ENCODE measurements around the gene SPATS2.
"Not testable (repeated sequence)": the region's sequence is repeated elsewhere in the genome, so short reads cannot be mapped to it uniquely, and the experiment has no call there.

SPATS2 gene

DNA sequence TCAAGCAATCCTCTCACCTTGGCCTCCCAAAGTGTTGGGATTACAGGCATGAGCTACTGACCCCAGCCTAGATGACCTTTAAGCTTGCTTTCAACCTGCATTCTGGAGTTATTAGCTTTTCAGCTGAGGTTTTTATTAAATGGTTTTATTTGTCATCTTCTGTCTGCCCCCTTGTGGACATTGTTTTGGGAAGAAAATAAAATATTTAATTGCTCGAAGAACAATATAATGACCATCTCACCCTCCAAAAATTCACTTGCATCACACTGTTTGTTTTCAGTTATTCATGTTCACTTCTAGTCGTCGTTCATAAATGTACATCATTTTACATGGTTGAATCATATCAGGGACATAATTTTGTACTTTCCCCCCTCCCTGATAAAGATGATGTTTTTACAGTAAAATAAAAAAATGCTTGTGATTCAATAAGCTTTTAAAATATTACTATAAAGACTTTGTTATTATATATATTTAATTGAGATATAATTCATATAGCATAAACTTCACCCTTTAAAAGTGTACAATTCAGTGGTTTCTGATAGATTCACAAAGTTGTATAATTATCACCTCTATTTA lies 10.1 kb upstream of the SPATS2 start:
- no peaks in the 10 kb centered on the region for H3K9me3 Mint-ChIP-seq
- H3K27ac Mint-ChIP-seq: no peak overlapping the region
- no peaks in the 10 kb centered on the region for H3K36me3 Mint-ChIP-seq
- H3K27me3 Mint-ChIP-seq: peaks cover 13% of the 10 kb centered on the region
- no peak overlapping the region for H3K4me3 Mint-ChIP-seq
- DNase-seq (ENCODE audit: low spot score in 2 of 2): no peak
- H3K4me1 Mint-ChIP-seq: peaks cover 4% of the 10 kb centered on the region
- no peak for ATAC-seq (ENCODE audit: low read depth)

DNA sequence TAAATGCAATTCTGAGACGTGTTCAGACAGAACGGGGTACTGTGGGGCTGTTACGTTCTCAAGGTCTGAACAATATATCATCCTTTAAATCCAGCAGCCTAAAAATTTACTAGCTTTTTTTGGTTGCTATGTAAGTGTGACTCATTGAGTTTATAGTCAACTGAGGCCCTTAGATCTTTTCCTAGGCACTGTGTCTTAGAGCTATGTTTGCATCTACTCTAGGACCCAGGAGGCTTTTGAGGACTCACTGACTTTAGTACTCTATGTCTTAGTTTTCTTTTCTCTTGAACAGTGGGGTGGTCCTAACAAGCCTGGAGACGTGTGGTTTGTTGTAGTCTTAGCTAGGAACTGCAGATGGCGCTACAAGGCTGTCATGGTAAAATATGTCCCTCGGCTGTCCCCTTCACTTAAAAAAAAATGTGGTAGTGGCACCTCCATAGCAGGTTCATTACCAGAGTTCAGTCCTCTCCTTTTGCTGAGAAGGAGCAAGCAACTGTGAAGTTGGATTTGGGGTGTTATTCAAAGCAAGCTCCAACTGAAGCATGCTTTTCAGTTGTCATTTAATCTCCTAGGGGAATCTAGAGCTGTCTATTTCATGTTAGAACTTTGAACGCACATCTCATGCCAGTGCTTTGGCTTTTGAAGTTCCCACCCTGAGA lies 8.7 kb upstream of the SPATS2 start:
- peaks cover 4% of the 10 kb centered on the region for H3K4me1 Mint-ChIP-seq
- no peak overlapping the region for H3K4me3 Mint-ChIP-seq
- peak; percentile 49 to 59 for DNase-seq (ENCODE audit: low spot score in 2 of 2)
- H3K36me3 Mint-ChIP-seq: no peaks in the 10 kb centered on the region
- no peaks in the 10 kb centered on the region for H3K9me3 Mint-ChIP-seq
- H3K27ac Mint-ChIP-seq: no peak overlapping the region
- H3K27me3 Mint-ChIP-seq: peaks cover 10% of the 10 kb centered on the region
- peak; percentile 93 for ATAC-seq (ENCODE audit: low read depth)

DNA sequence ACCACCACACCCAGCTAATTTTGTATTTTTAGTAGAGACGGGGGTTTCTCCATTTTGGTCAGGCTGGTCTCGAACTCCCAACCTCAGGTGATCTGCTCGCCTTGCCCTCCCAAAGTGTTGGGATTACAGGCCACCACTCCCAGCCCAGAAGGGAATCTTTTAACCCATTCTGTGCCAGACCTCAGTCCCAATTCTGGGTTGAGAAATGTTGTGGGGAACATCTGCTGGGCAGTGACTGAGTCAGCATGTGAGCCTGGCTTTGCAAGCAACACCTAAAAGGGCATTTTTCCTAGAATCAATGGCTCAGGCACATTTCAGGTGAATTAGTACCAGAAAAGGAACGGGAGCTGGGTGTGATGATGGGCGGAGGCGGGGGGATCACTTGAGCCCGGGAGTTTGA lies 7.6 kb upstream of the SPATS2 start:
- ATAC-seq (ENCODE audit: low read depth): no peak
- peaks cover 8% of the 10 kb centered on the region for H3K27me3 Mint-ChIP-seq
- H3K4me3 Mint-ChIP-seq: no peak overlapping the region
- H3K9me3 Mint-ChIP-seq: no peaks in the 10 kb centered on the region
- H3K4me1 Mint-ChIP-seq: peaks cover 4% of the 10 kb centered on the region
- H3K27ac Mint-ChIP-seq: no peak overlapping the region
- H3K36me3 Mint-ChIP-seq: no peaks in the 10 kb centered on the region
- DNase-seq (ENCODE audit: low spot score in 2 of 2): no peak

DNA sequence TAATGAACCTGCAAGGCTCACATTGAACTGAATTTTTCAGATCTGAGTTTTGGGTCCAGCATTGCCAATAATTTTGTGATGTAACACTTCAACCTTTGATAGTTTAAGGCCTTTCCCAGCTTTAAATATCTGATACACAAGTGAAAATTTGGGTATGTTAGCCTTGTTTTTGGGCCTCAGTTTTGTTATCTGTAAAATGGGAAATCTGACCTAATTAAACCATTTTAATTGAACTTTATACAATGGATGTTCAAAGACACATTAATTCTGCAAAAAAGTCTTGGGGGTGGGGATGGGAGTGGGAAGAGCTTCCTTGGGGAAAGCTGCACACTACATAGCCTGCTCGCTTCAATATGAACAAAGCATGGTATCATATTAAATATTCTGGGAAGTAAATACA lies 5.2 kb upstream of the SPATS2 start:
- H3K9me3 Mint-ChIP-seq: no peaks in the 10 kb centered on the region
- H3K36me3 Mint-ChIP-seq: no peaks in the 10 kb centered on the region
- H3K4me1 Mint-ChIP-seq: peaks cover 6% of the 10 kb centered on the region
- no peak overlapping the region for H3K27ac Mint-ChIP-seq
- no peak overlapping the region for H3K4me3 Mint-ChIP-seq
- peaks cover 6% of the 10 kb centered on the region for H3K27me3 Mint-ChIP-seq
- DNase-seq (ENCODE audit: low spot score in 2 of 2): no peak
- ATAC-seq (ENCODE audit: low read depth): no peak

DNA sequence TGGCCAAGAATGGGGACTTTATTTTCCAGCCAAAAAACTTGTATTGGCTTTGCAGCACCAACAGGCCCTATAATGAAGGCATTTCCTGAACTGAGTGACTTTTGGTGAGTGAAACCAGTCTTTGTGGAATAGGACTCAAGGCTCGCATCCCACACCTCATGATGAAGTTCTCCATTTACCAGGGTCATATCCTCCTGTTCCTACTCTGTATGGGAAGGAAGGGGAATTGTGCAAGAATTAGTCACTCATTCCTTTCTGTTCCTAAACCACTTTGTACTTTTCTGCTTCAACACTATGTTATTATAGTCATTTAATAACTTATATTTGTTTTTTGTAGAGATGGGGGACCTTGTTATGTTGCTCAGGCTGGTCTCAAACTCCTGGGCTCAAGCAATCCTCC lies 2.3 kb upstream of the SPATS2 start:
- H3K4me1 Mint-ChIP-seq: peaks cover 19% of the 10 kb centered on the region
- peaks cover 3% of the 10 kb centered on the region for H3K27me3 Mint-ChIP-seq
- H3K9me3 Mint-ChIP-seq: no peaks in the 10 kb centered on the region
- ATAC-seq (ENCODE audit: low read depth) (no peak), DNase-seq (ENCODE audit: low spot score in 2 of 2) (no peak)
- H3K4me3 Mint-ChIP-seq: no peak overlapping the region
- H3K27ac Mint-ChIP-seq: no peak overlapping the region
- no peaks in the 10 kb centered on the region for H3K36me3 Mint-ChIP-seq

DNA sequence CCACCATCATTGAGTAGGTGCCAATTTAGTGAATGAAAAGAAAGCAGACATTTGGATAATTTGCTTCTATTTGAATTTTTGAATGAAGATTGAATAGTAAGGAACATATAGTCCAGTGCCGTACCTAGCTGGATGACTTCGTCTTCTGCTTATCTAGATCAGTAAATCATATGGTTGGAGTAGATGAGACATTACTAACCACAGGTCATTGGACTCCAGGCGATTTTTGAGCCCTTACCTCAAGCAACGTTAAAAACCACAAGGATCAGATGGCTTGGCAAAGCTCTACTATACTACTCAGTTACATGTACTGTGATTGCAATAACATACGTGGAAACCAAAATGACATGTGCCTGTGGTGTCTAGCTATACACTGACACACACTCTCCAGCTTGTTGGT lies 1.7 kb upstream of the SPATS2 start:
- peak overlapping the region; percentile 84 for H3K4me3 Mint-ChIP-seq
- H3K4me1 Mint-ChIP-seq: peaks cover 19% of the 10 kb centered on the region
- H3K27ac Mint-ChIP-seq: no peak overlapping the region
- no peaks in the 10 kb centered on the region for H3K36me3 Mint-ChIP-seq
- no peak for ATAC-seq (ENCODE audit: low read depth)
- DNase-seq (ENCODE audit: low spot score in 2 of 2): no peak
- no peaks in the 10 kb centered on the region for H3K9me3 Mint-ChIP-seq
- peaks cover 3% of the 10 kb centered on the region for H3K27me3 Mint-ChIP-seq

DNA sequence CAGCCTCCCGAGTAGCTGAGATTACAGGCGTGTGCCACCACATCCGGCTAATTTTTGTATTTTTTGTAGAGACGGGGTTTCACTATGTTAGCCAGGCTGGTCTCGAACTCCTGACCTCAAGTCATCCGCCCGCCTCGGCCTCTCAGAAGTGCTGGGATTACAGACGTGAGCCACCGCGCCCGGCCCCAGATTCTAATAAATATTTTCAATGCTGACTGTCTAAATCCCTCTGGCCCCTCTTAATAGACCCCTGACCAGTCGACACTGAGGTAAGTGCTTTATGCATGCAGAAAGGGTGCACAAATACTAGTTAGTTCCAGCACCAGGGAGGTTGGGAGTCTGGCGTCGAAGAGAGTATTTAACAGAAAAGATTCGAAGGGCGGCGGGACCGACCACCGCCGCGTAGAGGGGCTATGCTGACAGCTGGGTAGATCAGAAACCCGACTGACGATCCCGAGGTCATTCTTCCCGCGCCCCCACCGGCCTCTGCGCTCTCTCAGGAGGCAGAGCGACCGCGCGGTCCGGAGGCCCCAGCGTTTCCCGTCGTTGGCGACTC lies 1.1 kb upstream of the SPATS2 start:
- no peaks in the 10 kb centered on the region for H3K9me3 Mint-ChIP-seq
- DNase-seq (ENCODE audit: low spot score in 2 of 2) (no peak), ATAC-seq (ENCODE audit: low read depth) (peak; percentile 6)
- no peaks in the 10 kb centered on the region for H3K36me3 Mint-ChIP-seq
- H3K27me3 Mint-ChIP-seq: no peaks in the 10 kb centered on the region
- peak overlapping the region; percentile 81 for H3K27ac Mint-ChIP-seq
- peak overlapping the region; percentile 84 for H3K4me3 Mint-ChIP-seq
- peaks cover 21% of the 10 kb centered on the region for H3K4me1 Mint-ChIP-seq

DNA sequence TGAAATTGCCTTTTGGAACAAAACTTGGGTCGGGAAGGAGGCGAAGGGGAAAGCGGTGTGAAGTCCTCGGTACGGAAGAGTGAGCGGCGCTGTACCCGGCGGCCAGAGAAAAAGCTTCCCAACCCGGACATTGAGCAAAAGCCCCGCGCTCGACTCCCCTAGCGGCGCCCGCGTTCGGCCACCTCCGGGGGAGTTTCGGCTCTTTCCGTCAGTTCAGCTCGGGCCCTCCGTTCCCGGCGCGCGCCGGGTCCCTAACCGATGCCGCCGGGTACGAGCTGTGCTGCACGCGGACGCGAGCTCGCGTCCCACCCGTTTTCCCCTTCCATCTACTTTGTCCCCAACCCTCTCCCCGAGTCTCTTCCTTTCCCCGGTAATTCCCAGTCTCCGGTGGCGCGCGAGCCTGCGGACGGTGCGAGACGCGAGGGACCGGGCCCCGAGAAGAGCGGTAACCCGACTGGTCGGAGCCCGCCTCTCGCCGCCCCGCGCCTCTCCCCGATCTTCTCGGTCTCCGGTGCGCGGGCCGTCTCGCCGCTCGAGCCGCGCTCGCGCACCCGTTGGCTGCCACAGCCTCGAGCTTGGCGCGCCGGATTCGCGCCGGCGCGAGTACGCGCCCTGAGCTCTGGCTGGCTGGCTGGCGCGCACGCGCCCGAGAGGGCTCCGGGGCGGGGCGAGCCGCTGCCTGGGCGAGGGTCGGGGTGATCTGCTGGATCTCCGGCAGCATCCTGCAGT lies 446 bp upstream of the SPATS2 start:
- peak; percentile 75 for ATAC-seq (ENCODE audit: low read depth)
- Mint-ChIP-seq H3K27ac (peak overlapping the region; percentile 81), H3K4me1 (peaks cover 26% of the 10 kb centered on the region), H3K36me3 (no peaks in the 10 kb centered on the region), H3K9me3 (no peaks in the 10 kb centered on the region), H3K4me3 (peak overlapping the region; percentile 84), H3K27me3 (no peaks in the 10 kb centered on the region)
- peak; percentile 78 to 87 for DNase-seq (ENCODE audit: low spot score in 2 of 2)

DNA sequence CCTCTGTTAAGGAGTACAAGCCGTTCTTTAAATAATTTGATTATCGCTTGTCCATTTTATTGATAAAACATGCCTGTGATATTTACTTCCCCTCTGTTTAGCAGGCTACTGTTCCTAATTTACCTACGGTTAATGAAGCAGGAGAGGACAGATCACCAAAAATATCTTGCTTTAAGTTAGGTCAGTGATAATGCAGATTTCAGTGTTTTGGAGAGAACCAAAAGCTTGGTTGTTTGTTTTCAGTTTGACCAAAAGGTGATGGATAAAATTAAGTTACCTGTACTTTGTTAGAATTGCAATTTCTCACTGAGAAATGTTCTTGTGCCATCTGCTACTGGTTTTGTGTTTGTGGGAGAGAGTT lies 958 bp downstream of the SPATS2 start:
- Mint-ChIP-seq H3K4me1 (peaks cover 28% of the 10 kb centered on the region), H3K27me3 (no peaks in the 10 kb centered on the region), H3K4me3 (peak overlapping the region; percentile 84), H3K36me3 (peaks cover 2% of the 10 kb centered on the region), H3K27ac (peak overlapping the region; percentile 81), H3K9me3 (no peaks in the 10 kb centered on the region)
- DNase-seq (ENCODE audit: low spot score in 2 of 2) (no peak), ATAC-seq (ENCODE audit: low read depth) (no peak)

DNA sequence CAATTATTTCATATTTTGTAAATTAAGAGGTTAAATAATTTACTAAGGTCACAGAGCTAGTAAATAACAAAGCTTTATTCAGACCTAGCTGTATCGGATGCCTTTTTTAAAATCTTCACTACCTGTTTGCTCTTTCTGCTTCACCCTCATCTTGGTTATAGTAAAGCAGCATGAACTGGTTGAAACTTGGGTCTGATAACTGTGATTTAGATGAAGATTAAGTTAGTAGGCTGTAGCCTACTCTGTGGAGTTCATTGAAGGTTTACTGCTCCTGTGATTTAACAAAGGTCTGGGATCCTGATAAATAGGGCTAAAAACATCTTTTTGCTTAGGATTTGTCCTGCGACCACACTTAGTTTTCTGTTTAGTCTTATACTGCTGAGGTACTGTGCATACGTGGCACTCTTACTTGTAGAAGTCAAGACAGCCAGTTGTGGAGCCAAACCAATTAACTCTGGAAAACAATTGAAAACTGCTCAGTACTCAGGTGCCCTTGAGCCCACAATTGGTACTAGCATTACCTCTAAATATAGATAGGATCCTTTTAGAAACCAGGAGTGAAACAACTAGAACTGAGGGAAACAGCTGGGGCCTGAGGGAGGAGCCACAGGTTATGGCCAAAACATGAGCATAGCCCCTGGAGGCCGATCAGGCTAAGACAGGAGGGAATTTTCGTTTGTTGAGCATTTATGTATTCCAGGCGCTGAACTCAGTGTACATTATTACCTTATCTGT lies 2.3 kb downstream of the SPATS2 start:
- H3K36me3 Mint-ChIP-seq: peaks cover 2% of the 10 kb centered on the region
- H3K4me3 Mint-ChIP-seq: peak overlapping the region; percentile 44
- peaks cover 28% of the 10 kb centered on the region for H3K4me1 Mint-ChIP-seq
- H3K27ac Mint-ChIP-seq: peak overlapping the region; percentile 70
- ATAC-seq (ENCODE audit: low read depth) (peak; percentile 33), DNase-seq (ENCODE audit: low spot score in 2 of 2) (peak; percentile 25 to 33)
- no peaks in the 10 kb centered on the region for H3K27me3 Mint-ChIP-seq
- no peaks in the 10 kb centered on the region for H3K9me3 Mint-ChIP-seq

DNA sequence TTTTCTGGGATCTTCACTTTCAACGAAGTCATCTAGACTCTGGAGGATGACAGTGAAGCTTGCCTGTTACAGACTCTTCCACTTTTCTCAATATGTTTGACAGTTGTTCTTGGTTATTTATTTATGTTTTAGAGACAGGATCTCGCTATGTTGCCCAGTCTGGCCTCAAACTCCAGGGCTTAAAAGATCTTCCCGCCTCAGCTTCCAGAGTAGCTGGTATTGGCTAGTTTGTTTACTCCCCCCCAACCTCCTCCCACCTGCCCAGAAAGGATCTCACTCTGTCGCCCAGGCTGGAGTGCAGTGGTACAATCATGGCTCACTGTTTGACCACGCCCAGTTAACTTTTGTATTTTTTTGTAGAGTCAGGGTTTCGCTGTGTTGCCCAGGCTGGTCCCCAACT lies 3.3 kb downstream of the SPATS2 start:
- Mint-ChIP-seq H3K9me3 (no peaks in the 10 kb centered on the region), H3K27me3 (no peaks in the 10 kb centered on the region), H3K36me3 (peaks cover 2% of the 10 kb centered on the region), H3K4me3 (no peak overlapping the region), H3K4me1 (peaks cover 31% of the 10 kb centered on the region), H3K27ac (peak overlapping the region; percentile 39)
- ATAC-seq (ENCODE audit: low read depth): no peak
- DNase-seq (ENCODE audit: low spot score in 2 of 2): no peak

DNA sequence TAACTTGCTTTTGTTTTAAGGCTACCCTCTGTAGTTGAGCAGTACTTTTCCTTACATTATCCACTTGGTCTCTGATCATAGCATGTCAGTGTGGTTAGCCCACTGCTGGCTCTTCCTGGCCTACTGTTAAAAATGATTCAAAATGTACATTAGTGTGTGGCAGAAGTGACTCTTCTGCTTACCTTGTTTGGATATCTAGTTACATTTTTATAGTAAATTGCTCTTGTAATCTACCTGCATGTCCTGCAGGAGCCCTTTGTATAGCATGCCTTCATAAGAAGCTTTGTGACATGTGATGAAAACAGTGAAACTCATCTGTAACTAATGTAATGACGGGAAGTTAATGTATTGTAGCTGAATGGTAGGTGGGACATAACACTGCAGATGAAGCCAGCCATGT lies 8.1 kb downstream of the SPATS2 start:
- no peaks in the 10 kb centered on the region for H3K27me3 Mint-ChIP-seq
- H3K9me3 Mint-ChIP-seq: no peaks in the 10 kb centered on the region
- no peak overlapping the region for H3K4me3 Mint-ChIP-seq
- H3K36me3 Mint-ChIP-seq: peaks cover 2% of the 10 kb centered on the region
- ATAC-seq (ENCODE audit: low read depth) (no peak), DNase-seq (ENCODE audit: low spot score in 2 of 2) (no peak)
- H3K27ac Mint-ChIP-seq: no peak overlapping the region
- H3K4me1 Mint-ChIP-seq: peaks cover 11% of the 10 kb centered on the region

DNA sequence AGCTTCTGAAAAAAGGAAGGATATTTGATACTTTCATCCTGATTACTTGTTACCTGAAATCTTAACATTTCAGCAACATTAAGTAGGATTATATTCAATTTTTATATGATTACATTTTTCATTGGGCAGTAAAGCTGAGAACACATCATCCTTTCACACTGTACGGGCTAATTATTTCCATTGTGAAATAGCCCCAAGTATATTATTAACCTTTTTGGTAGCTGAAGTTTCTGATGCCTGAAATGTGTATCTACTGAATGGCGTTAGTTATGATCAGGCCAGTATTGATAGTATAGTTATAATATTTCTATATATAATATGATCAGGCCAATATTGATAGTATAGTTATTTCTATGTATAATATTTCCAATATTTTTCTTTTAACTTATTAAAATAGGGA lies 10.1 kb downstream of the SPATS2 start:
- Mint-ChIP-seq H3K4me3 (no peak overlapping the region), H3K36me3 (peaks cover 2% of the 10 kb centered on the region), H3K27ac (no peak overlapping the region), H3K27me3 (no peaks in the 10 kb centered on the region), H3K9me3 (no peaks in the 10 kb centered on the region), H3K4me1 (peaks cover 7% of the 10 kb centered on the region)
- ATAC-seq (ENCODE audit: low read depth) (no peak), DNase-seq (ENCODE audit: low spot score in 2 of 2) (no peak)

DNA sequence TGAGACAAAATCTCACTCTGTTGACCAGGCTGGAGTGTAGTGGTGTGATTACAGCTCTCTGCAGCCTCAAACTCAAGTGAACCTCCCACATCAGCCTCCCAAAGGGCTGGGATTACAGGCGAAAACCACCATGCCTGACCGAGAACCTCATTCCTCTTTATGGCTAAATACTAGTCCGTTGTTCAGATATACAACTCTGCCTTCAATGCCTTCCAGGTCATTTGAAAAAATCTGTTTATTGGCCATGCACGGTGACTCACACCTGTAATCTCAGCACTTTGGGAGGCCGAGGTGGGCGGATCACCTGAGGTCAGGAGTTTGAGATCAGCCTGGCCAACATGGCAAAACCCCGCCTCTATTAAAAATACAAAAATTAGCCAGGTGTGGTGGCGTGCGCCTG lies 12.9 kb downstream of the SPATS2 start:
- not testable (repeated sequence) for DNase-seq (ENCODE audit: low spot score in 2 of 2); H3K27me3 Mint-ChIP-seq; ATAC-seq (ENCODE audit: low read depth); H3K27ac Mint-ChIP-seq; H3K9me3 Mint-ChIP-seq; H3K36me3 Mint-ChIP-seq; H3K4me1 Mint-ChIP-seq; H3K4me3 Mint-ChIP-seq
